H1 (cell line): ENCODE data around the gene ANXA6. TPM values are rescaled to one million over a fixed set of nuclear protein-coding genes. Genes with fewer than 3 reads are reported as not detected.

Source experiments
- CTCF ChIA-PET: fragments of 300-600 bp; sonication (Branson Sonifier 250); formaldehyde crosslinking; loops from one replicate; lab custom pipeline; 2021; ENCODE audit not compliant: partially characterized antibody; lab: Charles Lee
- POLR2A ChIA-PET: fragments of 300-600 bp; sonication (Branson Sonifier 250); formaldehyde crosslinking; loops from one replicate; lab custom pipeline; 2021; ENCODE audit warnings: inconsistent platforms; ENCODE audit not compliant: partially characterized antibody; lab: Charles Lee
- DNase-seq, 2 experiments: peaks; one replicate each; pipeline versions ENCODE4 v3.0.0 to v3.0.0-alpha.2; 2010 to 2022; ENCODE audit warnings: low spot score in 2 of 2, low read depth in 1 of 2, mixed read lengths in 1 of 2
- FAIRE-seq: peaks from 2 replicates; lab custom pipeline; 2011; peaks lifted over from hg19 to GRCh38; lab: Jason Lieb, UNC
- H2AFZ ChIP-seq: 2 replicates; pipeline ENCODE4 v1.8.1; 2012; ENCODE audit warnings: low read length, inconsistent platforms
- H2AK5ac ChIP-seq: 2 replicates; pipeline ENCODE4 v1.6.1; 2013; ENCODE audit warnings: low read depth, low read length
- H2BK120ac ChIP-seq: replicated peaks from 2 replicates; pipeline ENCODE3; 2013; ENCODE audit warnings: low read depth, low read length, inconsistent platforms
- H2BK12ac ChIP-seq: 2 replicates; pipeline ENCODE4 v1.6.1; 2013; ENCODE audit warnings: low read depth, low read length
- H2BK15ac ChIP-seq: 2 replicates; pipeline ENCODE4 v1.6.1; 2013; ENCODE audit warnings: low read length
- H2BK20ac ChIP-seq: 2 replicates; pipeline ENCODE4 v1.6.1; 2013; ENCODE audit warnings: low read length
- H2BK5ac ChIP-seq: 2 replicates; pipeline ENCODE4 v1.6.1; 2013; ENCODE audit warnings: low read depth, low read length
- H3K14ac ChIP-seq: 2 replicates; pipeline ENCODE4 v1.6.1; 2013; ENCODE audit warnings: inconsistent platforms; ENCODE audit not compliant: insufficient read length
- H3K18ac ChIP-seq: 2 replicates; pipeline ENCODE4 v1.6.1; 2013; ENCODE audit warnings: low read length; ENCODE audit errors: extremely low read depth
- H3K23ac ChIP-seq: 2 replicates; pipeline ENCODE4 v1.6.1; 2013; ENCODE audit warnings: inconsistent platforms; ENCODE audit not compliant: insufficient read length
- H3K23me2 ChIP-seq: 2 replicates; pipeline ENCODE4 v1.6.1; 2013; ENCODE audit warnings: low read depth, low read length
- H3K27ac ChIP-seq: 2 replicates; pipeline ENCODE4 v1.6.1; 2011; ENCODE audit warnings: low read depth, low read length, inconsistent platforms
- H3K27me3 ChIP-seq, 4 experiments: replicated peaks in 1 of 4; 1 replicate in 1 of 4; 2 replicates in 3 of 4; pipeline versions ENCODE4 v1.6.1 to v1.8.1; 2011 to 2013; ENCODE audit warnings: low read length in 3 of 4, mild to moderate bottlenecking in 3 of 4, inconsistent platforms in 2 of 4, mixed read lengths in 2 of 4, moderate library complexity in 1 of 4; ENCODE audit not compliant: control insufficient read depth in 3 of 4, insufficient read depth in 3 of 4; ENCODE audit errors: extremely low read depth in 1 of 4
- H3K36me3 ChIP-seq, 4 experiments: 2 replicates each; pipeline versions ENCODE4 v1.6.1 to v1.8.1; 2011 to 2013; ENCODE audit warnings: mild to moderate bottlenecking in 4 of 4, low read length in 3 of 4, moderate library complexity in 2 of 4, control low read depth in 1 of 4, inconsistent platforms in 1 of 4; ENCODE audit not compliant: insufficient read depth in 4 of 4, control insufficient read depth in 2 of 4
- H3K4ac ChIP-seq: replicated peaks from 2 replicates; pipeline ENCODE3; 2013; ENCODE audit warnings: low read length, low read depth, mixed read lengths, inconsistent platforms; ENCODE audit not compliant: insufficient read length
- H3K4me1 ChIP-seq, 4 experiments: replicated peaks in 1 of 4; 1 replicate in 1 of 4; 2 replicates in 3 of 4; pipeline versions ENCODE4 v1.6.1 to v1.8.1; 2011 to 2013; ENCODE audit warnings: low read length in 3 of 4, inconsistent platforms in 2 of 4, mixed read lengths in 1 of 4; ENCODE audit not compliant: insufficient read depth in 4 of 4, control insufficient read depth in 3 of 4
- H3K4me2 ChIP-seq, 2 experiments: 2 replicates each; pipeline versions ENCODE4 v1.6.1 to v1.8.1; 2011 to 2013; ENCODE audit warnings: low read depth in 2 of 2, low read length in 2 of 2, control low read depth in 1 of 2, inconsistent platforms in 1 of 2, mild to moderate bottlenecking in 1 of 2; ENCODE audit not compliant: insufficient read depth in 1 of 2
- H3K4me3 ChIP-seq, 4 experiments: fragments of 200-600, 300-600 bp in 1 of 4; sonication (generic), shearing (Covaris generic), sonication (Bioruptor Twin) in 1 of 4; 2 replicates each; pipeline versions ENCODE4 v1.5.1 to v1.8.1; 2011 to 2016; ENCODE audit warnings: low read length in 4 of 4, low read depth in 3 of 4, control low read depth in 2 of 4, inconsistent platforms in 2 of 4, mild to moderate bottlenecking in 2 of 4, mixed read lengths in 1 of 4, moderate library complexity in 1 of 4; ENCODE audit not compliant: insufficient read depth in 2 of 4; ENCODE audit errors: extremely low read depth in 1 of 4
- H3K56ac ChIP-seq: replicated peaks from 2 replicates; pipeline ENCODE3; 2013; ENCODE audit warnings: low read depth, mild to moderate bottlenecking, mixed read lengths, low read length, inconsistent platforms; ENCODE audit not compliant: insufficient read length
- H3K79me1 ChIP-seq: 2 replicates; pipeline ENCODE4 v1.6.1; 2013; ENCODE audit warnings: low read depth, low read length, control low read depth
- H3K79me2 ChIP-seq, 2 experiments: 2 replicates each; pipeline versions ENCODE4 v1.6.1 to v1.8.1; 2012 to 2013; ENCODE audit warnings: low read length in 2 of 2, mild to moderate bottlenecking in 2 of 2, inconsistent platforms in 1 of 2; ENCODE audit not compliant: insufficient read depth in 2 of 2, control insufficient read depth in 1 of 2
- H3K9ac ChIP-seq, 4 experiments: replicated peaks in 1 of 4; 1 replicate in 1 of 4; 2 replicates in 3 of 4; pipeline versions ENCODE4 v1.6.1 to v1.8.1; 2011 to 2013; ENCODE audit warnings: low read depth in 3 of 4, low read length in 3 of 4, control low read depth in 2 of 4, mild to moderate bottlenecking in 2 of 4, moderate library complexity in 2 of 4, inconsistent platforms in 1 of 4; ENCODE audit errors: extremely low read depth in 1 of 4
- H3K9me3 ChIP-seq, 2 experiments: 2 replicates each; pipeline versions ENCODE4 v1.6.1 to v1.8.1; 2012 to 2013; ENCODE audit warnings: mild to moderate bottlenecking in 2 of 2, moderate library complexity in 2 of 2, control low read depth in 1 of 2, inconsistent platforms in 1 of 2, low read depth in 1 of 2, low read length in 1 of 2, mixed read lengths in 1 of 2; ENCODE audit not compliant: insufficient read depth in 2 of 2
- H4K20me1 ChIP-seq, 2 experiments: replicated peaks in 1 of 2; 2 replicates each; pipeline versions ENCODE3 to v1.8.1; 2011 to 2013; ENCODE audit warnings: inconsistent platforms in 2 of 2, low read length in 2 of 2, mild to moderate bottlenecking in 1 of 2; ENCODE audit not compliant: insufficient read depth in 2 of 2, control insufficient read depth in 1 of 2
- H4K5ac ChIP-seq: 2 replicates; pipeline ENCODE4 v1.6.1; 2013; ENCODE audit warnings: low read length, low read depth, mixed read lengths, inconsistent platforms; ENCODE audit not compliant: insufficient read length
- H4K8ac ChIP-seq: 2 replicates; pipeline ENCODE4 v1.8.0; 2013; ENCODE audit warnings: mild to moderate bottlenecking, moderate library complexity, low read length, inconsistent platforms; ENCODE audit not compliant: insufficient read depth; ENCODE audit errors: extremely low read depth
- H4K91ac ChIP-seq: replicated peaks from 2 replicates; pipeline ENCODE3; 2013; ENCODE audit warnings: low read length, mixed read lengths, inconsistent platforms; ENCODE audit not compliant: insufficient read length
- BCL11A ChIP-seq, 2 experiments: IDR thresholded peaks; one replicate each; pipeline ENCODE4 v1.6.1; 2011; ENCODE audit warnings: low read depth in 2 of 2, low read length in 2 of 2, mild to moderate bottlenecking in 2 of 2
- BRCA1 ChIP-seq: IDR thresholded peaks from 2 replicates; pipeline ENCODE4 v1.6.1; 2012; ENCODE audit warnings: low read depth, low read length, improper control_type of control experiment
- CHD1 ChIP-seq: IDR thresholded peaks from 2 replicates; pipeline ENCODE4 v1.6.1; 2012; ENCODE audit warnings: low read depth, low read length, improper control_type of control experiment
- CREB1 ChIP-seq: IDR thresholded peaks from 2 replicates; pipeline ENCODE4 v1.6.1; 2012; ENCODE audit warnings: inconsistent platforms
- GABPA ChIP-seq: IDR thresholded peaks from 2 replicates; pipeline ENCODE4 v1.6.1; 2011; ENCODE audit warnings: mild to moderate bottlenecking, low read length, moderate library complexity, borderline replicate concordance; ENCODE audit not compliant: insufficient read depth
- HDAC6 ChIP-seq: IDR thresholded peaks from one replicate; pipeline ENCODE4 v1.7.1; 2012; ENCODE audit warnings: low read depth, mild to moderate bottlenecking, inconsistent platforms, low read length, moderate library complexity
- JUND ChIP-seq: IDR thresholded peaks from 2 replicates; pipeline ENCODE4 v1.6.1; 2011; ENCODE audit warnings: mild to moderate bottlenecking, improper control_type of control experiment, low read length
- POLR2A ChIP-seq, 2 experiments: IDR thresholded peaks; 1 replicate in 1 of 2; 2 replicates in 1 of 2; pipeline ENCODE4 v1.6.1; 2011; ENCODE audit warnings: low read depth in 2 of 2, low read length in 2 of 2, mild to moderate bottlenecking in 2 of 2; ENCODE audit errors: control extremely low read depth in 1 of 2
- SRF ChIP-seq: IDR thresholded peaks from 2 replicates; pipeline ENCODE4 v1.6.1; 2011; ENCODE audit warnings: mild to moderate bottlenecking, low read depth, low read length, moderate library complexity
- TBP ChIP-seq: IDR thresholded peaks from 2 replicates; pipeline ENCODE4 v1.6.1; 2011; ENCODE audit warnings: low read depth, low read length, improper control_type of control experiment
- TEAD4 ChIP-seq: IDR thresholded peaks from 2 replicates; pipeline ENCODE4 v1.6.1; 2012; ENCODE audit warnings: low read depth, low read length, inconsistent platforms, mixed read lengths
- whole genome bisulfite sequencing, 2 experiments: shearing (Covaris generic) in 1 of 2; methylation state at CpG; one replicate each; pipeline versions ENCODE4 v1.1.6 to v1.1.7; 2013 to 2015; ENCODE audit warnings: low lambda C conversion rate in 2 of 2, mixed read lengths in 2 of 2, inconsistent platforms in 1 of 2, low coverage in 1 of 2, missing lambda C conversion rate in 1 of 2; ENCODE audit not compliant: insufficient replicate concordance in 2 of 2, insufficient coverage in 1 of 2, insufficient read length in 1 of 2; ENCODE audit errors: extremely low coverage in 1 of 2, missing lambda C conversion rate in 1 of 2; 5-methylcytosine and 5-hydroxymethylcytosine counted together
- polyA plus RNA-seq, 7 experiments: library from polyadenylated mRNA; depleted of rRNA in 3 of 7; stranded (reverse) in 5 of 7; unstranded in 2 of 7; fragments of >200 nt in 5 of 7; fragments of 200-250 nt in 2 of 7; gene quantifications; 1 replicate in 5 of 7; 2 replicates in 1 of 7; 4 replicates in 1 of 7; pipeline versions ENCODE4 v1.2.1 to v1.2.3, GENCODE V29; 2011 to 2013; ENCODE audit warnings: missing spikeins in 2 of 7, mixed read lengths in 2 of 7
- total RNA-seq: library from RNA; stranded (reverse); fragmentation: NEBNext Ultra II Directional; extraction: Animal tissue kit (Norgen Biotek cat#: 25700); gene quantifications from 2 replicates; pipeline ENCODE4 v1.2.1, GENCODE V29; 2021
- TF ChIP-seq, protein P1 (sequence below): IDR thresholded peaks from 2 replicates; pipeline ENCODE4 v1.6.1; 2012; ENCODE audit warnings: inconsistent platforms

The ANXA6 gene
- total and polyA plus RNA-seq, 2 of the 8 experiments (the other 6 are each of a cell fraction or from before 2014, with no cell fraction given), result 61.3 to 78.6 TPM

GRCh38 chr5:151065609-151066008 lies 92.0 kb downstream of the ANXA6 start:
- ChIA-PET CTCF (interaction anchor here (0.7 to 28.6 kb wide), 9 partner anchors 10 to 98 kb away, joined by 3 to 442 read pairs (median 4); no protein-coding TSS in a partner anchor), POLR2A (no interaction called here)
- no peak overlapping the region for H2BK20ac ChIP-seq
- H3K14ac ChIP-seq, result no peak overlapping the region
- H2AFZ ChIP-seq, result no peak overlapping the region
- no peak overlapping the region for H4K8ac ChIP-seq
- WGBS, 2 experiments, result 76% methylated on average over 1 of the region's 1 CpG; no CpG with 5 or more reads in 1 of the 2 experiments
- H3K27me3 ChIP-seq, result no peaks in the 10 kb centered on the region
- no peak overlapping the region for H3K9ac ChIP-seq
- no peak for TF ChIP-seq CHD1
- TF ChIP-seq JUND, result no peak
- TF ChIP-seq HDAC6, result no peak
- TF ChIP-seq TBP, result no peak
- TF ChIP-seq TEAD4, result no peak
- no peak for TF ChIP-seq GABPA
- TF ChIP-seq BRCA1, result no peak
- TF ChIP-seq SRF, result no peak
- no peak for TF ChIP-seq CREB1
- TF ChIP-seq POLR2A (IDR thresholded peaks at IDR 0.05; ENCODE audit: control extremely low read depth in 1 of 2, low read depth in 2 of 2, low read length in 2 of 2), result no peak
- TF ChIP-seq, protein P1, sequence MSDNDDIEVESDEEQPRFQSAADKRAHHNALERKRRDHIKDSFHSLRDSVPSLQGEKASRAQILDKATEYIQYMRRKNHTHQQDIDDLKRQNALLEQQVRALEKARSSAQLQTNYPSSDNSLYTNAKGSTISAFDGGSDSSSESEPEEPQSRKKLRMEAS, result no peak
- TF ChIP-seq BCL11A (IDR thresholded peaks at IDR 0.05; ENCODE audit: low read depth in 2 of 2, low read length in 2 of 2), result no peak
- TF ChIP-seq, all 59 proteins: peak for 0
- no peak for DNase-seq
- Histone ChIP-seq H4K5ac (no peak overlapping the region), H3K9me3 (no peaks in the 10 kb centered on the region), H3K79me2 (peaks cover 0 to 1% of the 10 kb centered on the region in 2 experiments; a peak in 1 of 4 replicates), H2BK12ac (no peak overlapping the region), H3K4ac (no peak overlapping the region), H3K4me2 (no peak overlapping the region), H3K23me2 (no peaks in the 10 kb centered on the region), H2BK120ac (no peak overlapping the region), H3K4me1 (peaks cover 0 to 10% (median 5%) of the 10 kb centered on the region in 4 experiments; a peak in 4 of 7 replicates), H3K27ac (no peak overlapping the region), H2AK5ac (no peak overlapping the region), H4K20me1 (peaks cover 0 to 7% of the 10 kb centered on the region in 2 experiments), H3K56ac (no peak overlapping the region), H3K36me3 (no peaks in the 10 kb centered on the region; a peak in 1 of 8 replicates), H3K23ac (no peak overlapping the region), H2BK15ac (no peak overlapping the region), H3K18ac (no peak overlapping the region), H2BK5ac (no peak overlapping the region), H3K79me1 (peaks cover 6% of the 10 kb centered on the region; the same call in 1 of the 2 replicates), H3K4me3 (no peak overlapping the region), H4K91ac (no peak overlapping the region)
- FAIRE-seq, result no peak
